HG03575 (cell line): Measurements from ENCODE around the gene KIAA2012.

Source experiments
- ATAC-seq: cut with Tn5 transposase; IDR thresholded peaks from one replicate; pipeline ENCODE4 v1.9.1; 2021; ENCODE audit not compliant: unreplicated experiment, insufficient number of reproducible peaks, low FRiP score; ENCODE audit errors: extremely low read depth

Gene KIAA2012

GRCh38 chr2:202040079-202040844 lies 32.8 kb upstream of the KIAA2012 start:
- ATAC-seq, result no peak

- no peak for ATAC-seq
These were observed 30.6 kb upstream of the KIAA2012 start for GRCh38 chr2:202042444-202042843.

- no peak for ATAC-seq
These were observed 29.6 kb upstream of the KIAA2012 start for GRCh38 chr2:202043475-202043874.

GRCh38 chr2:202044777-202045176 lies 28.3 kb upstream of the KIAA2012 start:
- ATAC-seq, result no peak

- ATAC-seq, result no peak
These were observed 26.5 kb upstream of the KIAA2012 start for GRCh38 chr2:202046572-202046971.

DNA sequence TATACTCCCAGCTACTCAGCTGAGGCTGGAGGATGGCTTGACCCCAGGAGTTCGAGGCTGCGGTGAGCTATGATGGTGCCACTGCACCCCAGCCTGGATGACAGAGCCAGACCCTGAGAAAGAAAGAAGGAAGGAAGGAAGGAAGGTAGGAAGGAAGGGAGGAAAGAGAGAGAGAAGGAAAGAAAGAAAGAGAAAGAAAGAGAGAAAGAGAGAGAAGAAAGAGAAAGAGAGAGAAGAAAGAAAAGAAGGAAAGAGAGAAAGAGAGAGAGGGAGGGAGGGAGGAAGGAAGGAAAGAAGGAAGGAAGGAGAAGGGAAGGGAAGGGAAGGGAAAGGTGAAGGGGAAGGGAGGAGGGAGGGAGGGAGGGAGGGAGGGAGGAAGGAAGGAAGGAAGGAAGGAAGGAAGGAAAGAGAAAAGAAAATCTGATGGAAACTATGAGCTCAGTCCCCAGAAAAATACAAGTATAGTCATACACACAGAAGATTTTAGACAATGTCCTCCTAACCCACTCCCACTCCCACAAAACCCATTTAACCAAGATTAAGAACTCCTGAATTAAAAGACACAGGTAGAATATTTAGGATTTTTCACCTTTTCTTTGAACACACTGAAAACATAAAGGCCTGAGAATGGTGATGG lies 23.8 kb upstream of the KIAA2012 start:
- ATAC-seq, result no peak

- ATAC-seq, result no peak
These were observed 23.2 kb upstream of the KIAA2012 start for GRCh38 chr2:202049840-202050239.

DNA sequence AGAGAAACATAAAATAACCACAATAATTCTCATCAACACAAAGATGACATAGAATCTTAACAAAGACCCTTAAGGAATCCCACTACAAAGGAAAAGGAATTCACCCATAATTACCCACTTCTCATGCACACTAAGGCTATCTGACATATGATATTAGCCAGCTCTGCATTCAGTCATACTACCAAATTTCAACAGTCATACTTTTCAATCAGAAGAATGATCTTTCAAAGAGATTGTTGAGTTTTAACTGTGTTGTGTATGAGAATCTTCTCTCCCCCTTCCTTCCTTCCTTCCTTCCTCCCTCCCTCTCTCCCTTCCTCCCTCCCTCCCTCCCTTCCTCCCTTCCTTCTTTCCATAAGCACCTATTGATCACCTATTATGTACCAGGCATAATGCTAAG lies 22.4 kb upstream of the KIAA2012 start:
- ATAC-seq, result no peak

- ATAC-seq, result no peak
These were observed 21.4 kb upstream of the KIAA2012 start for GRCh38 chr2:202051499-202052161.

DNA sequence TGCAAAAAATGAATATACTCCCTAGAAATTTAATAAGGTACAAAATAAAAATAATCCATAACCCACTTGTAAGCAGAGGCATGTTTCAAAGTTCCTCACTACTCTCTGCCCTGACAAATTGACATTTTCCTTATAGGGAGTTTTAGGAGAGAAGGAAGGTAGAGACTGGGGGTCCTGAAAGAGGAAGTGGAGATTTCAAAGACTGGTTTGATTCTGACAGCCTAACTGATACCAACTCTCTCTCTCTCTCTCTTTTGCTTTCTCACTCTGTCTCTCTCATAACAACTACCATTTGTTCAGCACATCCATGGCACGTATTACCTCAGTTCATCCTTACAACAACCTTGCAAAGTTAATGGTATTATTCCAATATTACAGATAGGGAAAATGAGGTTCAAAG lies 20.8 kb upstream of the KIAA2012 start:
- no peak for ATAC-seq

DNA sequence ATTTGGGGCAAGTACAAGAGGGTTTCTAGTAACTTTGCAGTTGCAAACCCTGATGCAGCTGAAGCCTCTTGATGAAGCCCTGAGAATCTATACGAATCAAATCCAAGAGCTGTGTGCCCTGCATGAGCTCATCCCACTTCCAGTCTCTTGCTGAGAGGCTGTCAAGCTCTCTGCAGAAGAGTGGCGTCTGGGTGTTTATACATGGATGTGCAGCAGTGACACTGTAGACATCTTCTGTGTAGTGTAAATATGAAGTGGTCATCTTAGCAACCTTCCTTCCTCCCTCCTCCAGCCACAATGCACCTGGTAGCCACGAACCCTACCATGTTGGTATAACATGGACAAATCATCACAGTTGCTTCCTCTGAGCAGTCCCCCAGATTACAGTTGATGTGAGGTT lies 18.4 kb upstream of the KIAA2012 start:
- no peak for ATAC-seq

DNA sequence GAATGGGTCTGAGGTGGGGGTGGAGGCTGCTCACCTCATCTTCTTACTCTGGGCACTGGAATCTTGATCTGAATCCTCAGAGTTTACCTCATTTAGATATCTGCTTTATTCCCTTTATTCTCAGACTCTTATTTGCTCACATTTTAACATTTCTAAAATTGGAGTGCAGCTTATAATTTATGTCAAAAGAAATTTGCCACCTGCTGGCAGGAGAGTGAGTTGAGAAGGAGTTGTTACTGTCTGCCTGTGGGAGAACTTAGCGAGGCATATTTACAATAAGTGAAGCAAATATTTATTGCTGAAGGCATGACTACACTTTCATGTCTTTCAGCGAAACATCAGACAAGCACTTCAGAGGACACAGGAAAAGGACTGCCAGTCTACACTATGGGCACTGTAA lies 16.4 kb upstream of the KIAA2012 start:
- ATAC-seq, result no peak

GRCh38 chr2:202060218-202060617 lies 12.8 kb upstream of the KIAA2012 start:
- ATAC-seq, result no peak

DNA sequence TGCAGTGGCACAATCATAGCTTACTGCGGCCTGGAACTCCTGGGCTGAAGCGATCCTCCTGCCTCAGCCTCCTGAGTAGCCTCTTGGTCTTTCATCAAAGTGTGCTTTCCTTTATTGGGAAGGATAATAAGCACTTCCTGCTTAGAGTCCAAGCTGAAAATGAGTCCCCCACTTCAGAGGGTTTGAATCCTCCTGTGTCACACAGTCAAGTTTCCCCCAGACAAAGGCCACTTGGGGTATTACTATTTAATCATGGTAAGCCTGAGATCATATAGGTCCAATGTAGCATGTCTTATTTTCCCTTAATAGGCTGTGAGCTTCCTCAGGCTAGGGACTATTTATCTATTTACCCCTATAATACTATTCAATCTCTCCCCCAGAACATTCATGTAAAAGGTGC lies 11.4 kb upstream of the KIAA2012 start:
- no peak for ATAC-seq

DNA sequence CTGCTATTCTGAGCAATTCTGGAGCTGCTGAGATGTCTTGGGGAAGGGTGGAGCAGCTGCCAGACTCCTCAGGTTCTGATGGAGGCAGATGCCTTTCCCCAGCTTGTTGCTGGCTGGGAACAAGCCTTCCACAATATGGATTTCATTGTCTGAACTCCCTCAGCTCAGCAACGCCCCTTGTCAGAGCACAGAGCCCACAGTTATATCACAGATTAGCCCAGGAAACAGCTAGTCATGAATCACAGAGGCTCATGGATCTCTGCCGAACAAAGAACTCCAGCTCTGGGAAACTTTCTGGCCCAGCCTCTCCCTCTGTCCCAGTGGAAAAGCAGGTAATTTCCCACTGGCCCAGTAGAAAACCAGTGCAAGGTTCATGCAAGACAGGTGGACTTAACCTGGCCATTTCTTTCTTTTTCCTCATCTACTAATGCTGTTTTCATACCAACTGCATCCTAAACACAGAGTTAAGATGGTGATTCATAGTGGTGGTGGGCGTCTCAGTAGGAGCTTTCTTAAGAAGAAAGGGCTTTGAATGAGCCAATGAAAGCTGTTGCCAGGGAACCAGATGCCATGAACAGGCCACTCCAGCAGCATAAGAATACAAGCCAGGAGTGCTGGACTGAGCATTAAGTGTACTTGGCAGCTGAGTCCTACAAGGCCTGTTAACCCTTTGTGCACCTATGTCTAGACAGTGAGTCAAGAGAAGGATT lies 8.7 kb upstream of the KIAA2012 start:
- no peak for ATAC-seq

- no peak for ATAC-seq
These were observed 8.2 kb upstream of the KIAA2012 start for GRCh38 chr2:202064881-202065230.

DNA sequence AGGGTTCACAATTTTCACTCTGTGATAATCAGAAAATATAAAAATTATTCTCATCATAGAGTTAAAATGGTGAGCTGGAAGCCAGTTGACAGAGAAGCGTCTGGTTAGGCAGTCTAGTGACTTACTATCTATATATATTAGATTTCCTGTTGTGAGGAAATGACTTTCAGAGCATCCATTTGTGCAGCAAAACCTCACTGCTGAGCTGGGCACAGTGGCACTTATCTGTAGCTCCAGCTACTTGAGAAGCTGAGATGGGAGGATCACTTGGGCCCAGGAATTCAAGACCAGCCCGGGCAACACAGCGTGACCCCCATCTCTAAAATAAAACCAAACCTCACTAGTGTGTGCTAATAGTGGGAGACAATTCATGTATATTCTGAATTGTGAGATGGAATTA lies 7.2 kb upstream of the KIAA2012 start:
- no peak for ATAC-seq

GRCh38 chr2:202066875-202067274 lies 6.2 kb upstream of the KIAA2012 start:
- no peak for ATAC-seq

GRCh38 chr2:202067589-202067988 lies 5.5 kb upstream of the KIAA2012 start:
- no peak for ATAC-seq
